A673 (cell line): Measurements from ENCODE around the gene KLHL34.

ENCODE experiments used
- CTCF ChIP-seq: fragments of 300-800, 200-600 bp; sonication (generic); conservative IDR thresholded peaks from 2 replicates; pipeline ENCODE4 v1.5.1; 2017; ENCODE audit warnings: low read depth, mild to moderate bottlenecking, antibody characterized with exemption, low read length, moderate library complexity, mixed read lengths
- EZH2 ChIP-seq: fragments of 200-600 bp; sonication (generic); IDR thresholded peaks from 2 replicates; pipeline ENCODE4 v1.6.1; 2017; ENCODE audit warnings: borderline replicate concordance, low read depth, mild to moderate bottlenecking, mixed read lengths, antibody characterized with exemption, low read length; ENCODE audit not compliant: poor library complexity, severe bottlenecking

GRCh38 chrX:21632027-21632426, 26.1 kb downstream of the KLHL34 start:
- TF ChIP-seq CTCF (no peak), EZH2 (no peak)
